Measurements from ENCODE around the gene ENO1.

GRCh38 chr1:8841395-8841794 lies 37.1 kb downstream of the ENO1 start:
- TF ChIP-seq, protein P1, sequence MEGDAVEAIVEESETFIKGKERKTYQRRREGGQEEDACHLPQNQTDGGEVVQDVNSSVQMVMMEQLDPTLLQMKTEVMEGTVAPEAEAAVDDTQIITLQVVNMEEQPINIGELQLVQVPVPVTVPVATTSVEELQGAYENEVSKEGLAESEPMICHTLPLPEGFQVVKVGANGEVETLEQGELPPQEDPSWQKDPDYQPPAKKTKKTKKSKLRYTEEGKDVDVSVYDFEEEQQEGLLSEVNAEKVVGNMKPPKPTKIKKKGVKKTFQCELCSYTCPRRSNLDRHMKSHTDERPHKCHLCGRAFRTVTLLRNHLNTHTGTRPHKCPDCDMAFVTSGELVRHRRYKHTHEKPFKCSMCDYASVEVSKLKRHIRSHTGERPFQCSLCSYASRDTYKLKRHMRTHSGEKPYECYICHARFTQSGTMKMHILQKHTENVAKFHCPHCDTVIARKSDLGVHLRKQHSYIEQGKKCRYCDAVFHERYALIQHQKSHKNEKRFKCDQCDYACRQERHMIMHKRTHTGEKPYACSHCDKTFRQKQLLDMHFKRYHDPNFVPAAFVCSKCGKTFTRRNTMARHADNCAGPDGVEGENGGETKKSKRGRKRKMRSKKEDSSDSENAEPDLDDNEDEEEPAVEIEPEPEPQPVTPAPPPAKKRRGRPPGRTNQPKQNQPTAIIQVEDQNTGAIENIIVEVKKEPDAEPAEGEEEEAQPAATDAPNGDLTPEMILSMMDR (conservative IDR thresholded peaks at IDR 0.05; ENCODE audit: low read depth in 2 of 2): no peak
- TF ChIP-seq CREB1 (CRISPR knock-in tag; IDR thresholded peaks at IDR 0.05; ENCODE audit: low read depth): no peak
- TF ChIP-seq POLR2AphosphoS5 (IDR thresholded peaks at IDR 0.05; ENCODE audit: low read depth): no peak
- no peak for TF ChIP-seq EZH2phosphoT487 (IDR thresholded peaks at IDR 0.05; ENCODE audit: unreplicated experiment)
- TF ChIP-seq EZH2 (IDR thresholded peaks at IDR 0.05; ENCODE audit: low read depth, unreplicated experiment): no peak
- TF ChIP-seq NANOG (IDR thresholded peaks at IDR 0.05; ENCODE audit: borderline replicate concordance): no peak
- TF ChIP-seq ETS1 (IDR thresholded peaks at IDR 0.05): no peak
